HEK293 (cell line): ENCODE data around the gene OMA1.

ENCODE experiments used
- CTCF ChIP-seq: fragments of 450-650 bp; formaldehyde crosslinking; IDR thresholded peaks from 2 replicates; pipeline ENCODE4 v1.5.1; 2016; ENCODE audit warnings: missing biosample characterization, missing genetic modification characterization
- YY1 ChIP-seq: fragments of 450-650 bp; formaldehyde crosslinking; IDR thresholded peaks from 2 replicates; pipeline ENCODE4 v1.5.1; 2018; ENCODE audit warnings: missing biosample characterization, missing genetic modification characterization
- ZBTB1 ChIP-seq: fragments of 450-650 bp; formaldehyde crosslinking; IDR thresholded peaks from 2 replicates; pipeline ENCODE4 v1.5.1; 2016; ENCODE audit warnings: missing biosample characterization, missing genetic modification characterization
- ZFHX2 ChIP-seq: fragments of 450-650 bp; formaldehyde crosslinking; conservative IDR thresholded peaks from 2 replicates; pipeline ENCODE4 v1.5.1; 2016; ENCODE audit warnings: missing biosample characterization, missing genetic modification characterization
- ZNF184 ChIP-seq: fragments of 450-650 bp; IDR thresholded peaks from 2 replicates; pipeline ENCODE4 v1.5.1; 2018; ENCODE audit warnings: missing biosample characterization, mild to moderate bottlenecking, missing genetic modification characterization
- ZNF266 ChIP-seq: fragments of 450-650 bp; formaldehyde crosslinking; IDR thresholded peaks from 2 replicates; pipeline ENCODE4 v1.5.1; 2016; ENCODE audit warnings: missing biosample characterization, missing genetic modification characterization, low read depth
- ZNF518A ChIP-seq: fragments of 450-650 bp; formaldehyde crosslinking; conservative IDR thresholded peaks from 2 replicates; pipeline ENCODE4 v1.5.1; 2016; ENCODE audit warnings: low read depth, missing biosample characterization, missing genetic modification characterization
- ZNF521 ChIP-seq: fragments of 450-650 bp; formaldehyde crosslinking; IDR thresholded peaks from 2 replicates; pipeline ENCODE4 v1.5.1; 2017; ENCODE audit warnings: missing biosample characterization, mild to moderate bottlenecking, missing genetic modification characterization
- ZNF639 ChIP-seq: fragments of 450-650 bp; formaldehyde crosslinking; IDR thresholded peaks from 2 replicates; pipeline ENCODE4 v1.5.1; 2016; ENCODE audit warnings: missing biosample characterization, missing genetic modification characterization

GRCh38 chr1:58572690-58573089, 26.2 kb upstream of the OMA1 start:
- TF ChIP-seq ZNF521 (tag by site-specific recombination) (no peak), ZFHX2 (no peak), CTCF (tag by site-specific recombination) (no peak), ZNF266 (tag by site-specific recombination) (no peak), ZNF639 (tag by site-specific recombination) (no peak), YY1 (tag by site-specific recombination) (no peak), ZNF518A (no peak), ZNF184 (tag by site-specific recombination) (no peak), ZBTB1 (tag by site-specific recombination) (no peak)
